Measurements from ENCODE around the gene AQP2.

AQP2 gene

GRCh38 chr12:49950273-49951251 is at the start of gene AQP2:
Gene AQP2 (plus strand): TSS chr12:49950737. CDS start chr12:49950831, 94 bp downstream.
- no peak for DNase-seq (ENCODE audit: low read depth)

GRCh38 chr12:49901026-49901425 is 49.5 kb upstream of the AQP2 start:
- DNase-seq (ENCODE audit: low read depth): no peak

GRCh38 chr12:49901986-49902385 is 48.6 kb upstream of the AQP2 start:
- no peak for DNase-seq (ENCODE audit: low read depth)

GRCh38 chr12:49902399-49903350 is 47.9 kb upstream of the AQP2 start:
- DNase-seq (ENCODE audit: low read depth): no peak

GRCh38 chr12:49903351-49903699 is 47.2 kb upstream of the AQP2 start:
- no peak for DNase-seq (ENCODE audit: low read depth)

- DNase-seq (ENCODE audit: low read depth): no peak
Measured at GRCh38 chr12:49903700-49904423, 46.7 kb upstream of the AQP2 start, which contains the start of gene FAIM2. Gene FAIM2 (minus strand): TSS chr12:49903900. CDS start chr12:49903792, 108 bp downstream.

GRCh38 chr12:49904601-49905000 is 45.9 kb upstream of the AQP2 start:
- no peak for DNase-seq (ENCODE audit: low read depth)

- DNase-seq (ENCODE audit: low read depth): no peak
Measured at GRCh38 chr12:49905718-49906314, 44.7 kb upstream of the AQP2 start.

- DNase-seq (ENCODE audit: low read depth): no peak
Measured at GRCh38 chr12:49907352-49907751, 43.2 kb upstream of the AQP2 start.

- DNase-seq (ENCODE audit: low read depth): no peak
Measured at GRCh38 chr12:49909356-49909755, 41.2 kb upstream of the AQP2 start.

- DNase-seq (ENCODE audit: low read depth): no peak
Measured at GRCh38 chr12:49909826-49910225, 40.7 kb upstream of the AQP2 start.

GRCh38 chr12:49910331-49911212 is 40.0 kb upstream of the AQP2 start:
- DNase-seq (ENCODE audit: low read depth): no peak

GRCh38 chr12:49911213-49911605 is 39.3 kb upstream of the AQP2 start:
- no peak for DNase-seq (ENCODE audit: low read depth)

- DNase-seq (ENCODE audit: low read depth): no peak
Measured at GRCh38 chr12:49912345-49913255, 37.9 kb upstream of the AQP2 start.

- DNase-seq (ENCODE audit: low read depth): no peak
Measured at GRCh38 chr12:49916129-49916919, 34.2 kb upstream of the AQP2 start.

- no peak for DNase-seq (ENCODE audit: low read depth)
Measured at GRCh38 chr12:49917166-49917787, 33.3 kb upstream of the AQP2 start.

- DNase-seq (ENCODE audit: low read depth): no peak
Measured at GRCh38 chr12:49917788-49918173, 32.8 kb upstream of the AQP2 start.

Data from activated gamma-delta T cell treated with anti-CD3 and anti-CD28 coated beads, Interleukin-2, amount 50 U/mL, for 16 hours (primary cell).